HG02798 (cell line): ENCODE data around the gene PHF20.
"Not testable (repeated sequence)": the region's sequence is repeated elsewhere in the genome, so short reads cannot be mapped to it uniquely, and the experiment has no call there.

Source experiments
- ATAC-seq: cut with Tn5 transposase; IDR thresholded peaks from one replicate; pipeline ENCODE4 v1.9.1; 2021; ENCODE audit warnings: mild to moderate bottlenecking; ENCODE audit not compliant: unreplicated experiment, poor library complexity

Gene PHF20

DNA sequence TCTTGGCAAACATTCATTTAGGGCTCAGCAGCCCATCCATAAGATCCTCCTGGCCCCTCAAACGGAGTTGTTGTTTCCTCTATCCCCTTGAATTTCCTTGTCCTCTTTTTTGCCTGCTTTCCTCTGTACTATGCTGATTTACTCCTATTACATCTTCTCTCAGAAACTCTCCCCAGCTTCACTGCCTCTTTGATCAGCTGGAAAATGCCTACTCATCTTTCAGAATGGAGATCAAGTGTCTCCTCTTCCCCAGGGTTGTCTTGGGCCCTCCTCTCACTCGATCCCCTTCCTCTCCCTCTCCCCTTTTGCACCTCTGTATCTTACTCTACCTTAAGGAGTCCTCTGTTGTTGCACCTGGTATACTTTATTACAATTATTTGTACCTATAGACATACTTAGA is 60.2 kb downstream of the PHF20 start:
- no peak for ATAC-seq

- ATAC-seq, result no peak
Observed at GRCh38 chr20:35833241-35833640, 61.4 kb downstream of the PHF20 start.

DNA sequence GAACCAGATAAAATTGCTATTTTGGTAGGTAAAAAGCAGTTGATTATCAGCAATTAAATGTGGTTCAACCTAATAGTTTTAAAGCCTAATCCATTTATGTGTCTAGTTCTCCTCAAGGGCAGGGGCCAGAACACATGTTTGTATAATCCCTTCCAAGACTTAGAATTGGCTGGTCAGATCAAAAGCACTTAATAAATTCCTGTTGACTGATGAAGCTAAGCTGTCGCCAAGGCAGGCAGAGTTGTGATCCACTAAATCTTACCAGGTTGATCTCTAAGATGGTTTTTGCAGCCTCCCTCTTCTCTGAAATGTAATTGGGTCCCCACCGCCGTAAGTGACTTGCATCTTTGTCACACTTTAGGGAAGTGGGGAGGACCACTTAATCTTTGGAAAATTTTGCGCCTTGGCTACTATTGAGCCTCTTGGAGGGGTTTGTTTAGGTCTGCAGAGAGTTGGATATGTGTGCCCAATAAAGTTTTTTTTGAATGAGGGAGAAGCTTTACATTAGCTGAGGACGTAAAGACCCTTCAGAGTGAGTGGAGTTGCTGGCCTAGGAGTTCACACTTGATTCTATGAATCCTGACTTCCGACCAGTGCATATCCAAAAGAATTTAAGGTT is 65.9 kb downstream of the PHF20 start:
- ATAC-seq, result no peak

DNA sequence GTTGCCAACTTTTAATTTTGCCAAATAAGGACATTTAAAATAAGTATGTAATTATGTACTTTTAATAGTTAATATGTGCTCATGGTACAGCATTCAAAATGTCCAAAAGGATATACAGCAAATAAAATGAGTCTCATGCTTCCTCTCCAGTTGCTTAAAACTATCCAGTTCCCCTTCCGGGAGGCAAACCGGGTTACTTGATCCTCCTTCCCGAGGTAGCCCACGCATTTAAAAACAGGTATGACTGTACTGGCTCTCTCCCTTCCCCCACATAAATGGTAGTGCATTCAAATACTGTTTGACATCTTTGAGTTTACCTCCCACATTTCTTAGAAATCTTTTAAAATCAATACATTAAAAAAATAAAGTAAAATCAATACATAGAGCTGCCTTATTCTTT is 66.4 kb downstream of the PHF20 start:
- ATAC-seq, result no peak

DNA sequence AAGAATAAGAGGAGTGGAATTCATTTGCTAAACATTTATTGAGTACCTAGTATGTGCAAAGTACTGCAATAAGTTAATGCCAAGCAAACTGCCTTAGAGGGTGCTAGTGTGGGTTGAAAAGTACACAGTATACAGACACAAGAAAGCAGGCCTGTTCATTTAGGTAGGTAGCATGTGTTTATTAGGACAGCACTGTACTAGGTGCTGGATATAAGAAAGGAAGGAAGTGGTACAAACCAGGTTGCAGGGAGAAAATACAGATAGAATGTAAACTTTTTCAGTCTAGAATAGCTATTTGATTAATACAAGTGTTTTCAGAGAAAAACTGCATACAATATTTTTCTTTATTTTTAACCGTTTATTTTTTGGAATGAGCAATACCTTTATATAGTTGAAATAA is 68.1 kb downstream of the PHF20 start:
- ATAC-seq, result no peak

- ATAC-seq, result no peak
Observed at GRCh38 chr20:35840421-35840820, 68.6 kb downstream of the PHF20 start.

GRCh38 chr20:35842361-35842760 is 70.5 kb downstream of the PHF20 start:
- ATAC-seq, result no peak

DNA sequence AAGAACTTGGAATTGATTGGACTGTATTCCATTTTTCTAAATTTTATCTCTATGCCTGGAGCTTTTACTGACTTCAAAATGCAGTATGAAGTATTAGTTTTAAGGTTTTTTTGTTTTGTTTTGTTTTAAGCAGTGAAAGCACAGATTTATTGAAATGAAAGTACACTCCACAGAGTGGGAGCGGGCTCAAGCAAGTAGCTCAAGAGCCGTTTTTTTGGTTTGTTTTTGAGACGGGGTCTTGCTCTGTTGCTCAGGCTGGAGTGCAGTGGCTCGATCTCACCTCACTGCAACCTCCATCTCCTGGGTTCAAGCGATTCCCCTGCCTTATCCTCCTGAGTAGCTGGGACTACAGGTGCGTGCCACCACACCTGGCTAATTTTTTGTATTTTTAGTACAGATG is 72.1 kb downstream of the PHF20 start:
- ATAC-seq, result not testable (repeated sequence)

DNA sequence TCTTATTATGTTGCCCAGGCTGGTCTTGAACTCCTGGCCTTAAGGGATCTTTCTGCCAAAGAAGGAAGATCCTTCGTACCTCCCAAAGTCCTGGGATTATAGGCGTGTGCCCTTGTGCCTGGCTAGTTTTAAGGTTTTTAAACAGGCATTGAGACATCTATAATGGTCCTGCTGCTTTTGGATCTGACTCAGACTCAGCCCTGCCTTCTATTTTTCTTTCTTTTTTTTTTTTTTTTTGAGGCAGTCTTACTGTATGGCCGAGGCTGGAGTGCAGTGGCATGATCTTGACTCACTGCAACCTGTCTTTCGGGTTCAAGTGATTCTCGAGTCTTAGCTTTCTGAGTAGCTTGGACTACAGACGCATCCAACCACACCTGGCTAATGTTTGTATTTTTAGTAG is 73.7 kb downstream of the PHF20 start:
- ATAC-seq, result no peak

DNA sequence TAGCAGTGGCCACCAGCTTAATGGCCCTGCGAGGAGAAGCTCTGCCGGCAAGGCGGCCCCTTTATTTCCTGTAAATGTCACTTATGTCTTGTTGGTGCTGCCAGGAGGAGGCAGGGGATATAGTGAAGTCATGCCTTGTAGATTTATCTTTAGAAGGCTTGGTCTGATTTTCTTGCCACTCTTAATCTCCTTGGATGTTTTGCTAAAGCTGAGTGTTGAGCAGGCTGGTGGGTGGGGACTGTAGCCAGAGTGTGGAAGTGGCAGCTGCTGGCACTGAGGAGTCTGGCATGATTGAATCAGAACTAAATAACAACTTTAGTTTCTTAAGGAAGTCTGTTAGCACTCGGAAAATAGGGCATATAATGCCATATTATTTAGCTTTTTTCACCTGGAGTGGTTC is 77.9 kb downstream of the PHF20 start:
- no peak for ATAC-seq

DNA sequence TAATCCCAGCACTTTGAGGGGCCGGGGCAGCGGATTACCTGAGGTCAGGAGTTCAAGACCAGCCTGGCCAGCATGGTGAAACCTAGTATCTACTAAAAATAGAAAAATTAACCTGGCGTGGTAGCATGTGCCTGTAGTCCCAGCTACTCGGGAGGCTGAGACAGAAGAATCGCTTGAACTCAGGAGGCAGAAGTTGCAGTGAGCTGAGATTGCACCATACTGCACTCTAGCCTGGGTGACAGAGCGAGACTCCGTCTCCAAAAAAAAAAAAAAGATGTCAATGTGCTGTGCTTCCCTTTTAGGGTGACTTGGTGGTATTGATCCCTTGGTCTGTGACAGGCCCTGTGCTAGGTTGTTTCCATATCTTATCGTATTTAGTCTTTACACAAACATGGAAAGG is 79.8 kb downstream of the PHF20 start:
- ATAC-seq, result not testable (repeated sequence)

GRCh38 chr20:35854713-35855348 is 83.0 kb downstream of the PHF20 start:
- ATAC-seq, result no peak

DNA sequence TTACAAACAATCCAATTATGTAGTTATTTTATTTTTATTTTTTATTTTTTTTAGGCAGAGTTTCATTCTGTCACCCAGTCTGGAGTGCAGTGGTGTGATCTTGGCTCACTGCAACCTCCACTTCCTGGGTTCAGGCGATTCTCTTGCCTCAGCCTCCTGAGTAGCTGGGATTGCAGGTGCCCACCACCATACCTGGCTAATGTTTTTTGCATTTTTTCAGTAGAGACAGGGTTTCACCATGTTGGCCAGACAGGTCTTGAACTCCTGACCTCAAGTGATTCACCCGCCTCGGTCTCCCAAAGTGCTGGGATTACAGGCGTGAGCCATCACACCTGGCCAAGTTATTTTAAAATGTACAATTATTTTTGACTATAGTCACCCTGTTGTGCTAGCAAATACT is 83.8 kb downstream of the PHF20 start:
- ATAC-seq, result not testable (repeated sequence)

DNA sequence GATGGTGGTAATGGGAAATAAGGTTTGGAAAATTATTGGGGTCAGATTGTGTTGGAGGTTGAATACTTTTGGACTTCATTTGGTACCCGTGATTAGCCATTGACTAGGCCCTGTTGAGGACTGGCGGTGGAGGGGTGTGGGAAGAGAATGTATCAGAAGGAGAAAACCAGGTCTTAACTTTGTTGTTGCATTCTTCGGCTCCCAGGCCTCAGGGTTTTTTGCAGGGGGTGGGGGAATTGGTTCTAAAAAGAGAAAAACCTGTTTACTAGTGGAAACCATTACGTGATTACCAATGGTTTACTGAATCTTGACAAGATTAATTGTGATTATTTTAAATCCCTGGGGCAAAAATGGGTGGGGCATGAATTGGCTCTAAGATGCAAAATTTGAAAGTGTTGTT is 85.1 kb downstream of the PHF20 start:
- ATAC-seq, result no peak

- no peak for ATAC-seq
Observed at GRCh38 chr20:35866418-35867202, 94.8 kb downstream of the PHF20 start.

DNA sequence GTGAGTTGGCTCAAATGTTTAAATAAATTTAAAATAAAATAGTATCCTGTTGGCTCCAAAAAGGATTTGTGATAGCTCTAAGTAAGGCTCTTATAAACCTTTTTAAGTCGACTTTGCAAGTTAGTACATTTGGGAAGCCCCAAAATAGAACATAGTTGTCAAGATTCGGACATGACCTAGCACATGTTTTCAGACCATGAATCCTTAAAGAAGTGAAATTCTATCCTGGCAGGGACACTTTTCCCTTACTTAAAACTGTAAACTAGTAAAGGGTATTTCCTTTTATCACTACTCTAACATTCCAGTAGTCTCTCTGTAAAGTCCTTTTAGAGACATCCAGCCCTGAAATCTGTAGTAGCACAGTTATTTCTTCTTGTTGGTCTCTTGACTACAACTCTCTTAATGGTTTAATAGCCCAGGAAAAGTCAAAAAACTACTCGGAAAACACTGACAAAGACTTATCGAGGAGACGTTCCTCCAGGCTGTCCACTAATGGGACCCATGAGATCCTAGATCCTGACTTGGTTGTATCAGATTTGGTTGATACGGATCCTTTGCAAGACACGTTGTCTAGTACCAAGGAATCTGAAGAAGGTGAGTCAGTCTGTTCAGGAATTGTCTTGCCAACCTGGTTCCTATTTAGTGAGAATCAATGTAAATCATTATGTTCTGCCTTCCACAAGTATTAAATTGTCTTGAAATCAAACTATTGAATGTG is 98.9 kb downstream of the PHF20 start:
- no peak for ATAC-seq

DNA sequence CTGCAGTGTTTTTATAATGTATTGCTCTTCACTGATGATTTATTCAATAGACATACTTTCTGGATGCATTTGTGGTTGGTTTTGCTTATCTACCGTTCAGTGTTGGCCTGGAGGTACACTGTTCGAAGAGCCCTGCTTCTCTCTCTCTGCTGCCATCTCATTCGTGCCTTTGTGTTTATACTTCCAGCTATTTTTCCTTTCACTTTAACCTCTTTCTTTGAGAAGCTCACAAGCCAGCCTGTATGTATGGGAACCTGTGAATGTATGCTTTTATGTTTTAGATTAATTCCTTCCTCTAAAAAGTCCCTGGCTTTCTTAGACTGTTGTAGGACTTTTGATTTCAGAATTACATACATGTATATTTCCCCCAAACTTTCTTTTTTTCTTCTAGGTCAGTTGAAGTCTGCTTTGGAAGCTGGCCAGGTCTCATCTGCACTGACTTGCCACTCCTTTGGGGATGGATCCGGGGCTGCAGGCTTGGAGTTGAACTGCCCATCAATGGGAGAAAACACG is 99.5 kb downstream of the PHF20 start:
- ATAC-seq, result no peak

DNA sequence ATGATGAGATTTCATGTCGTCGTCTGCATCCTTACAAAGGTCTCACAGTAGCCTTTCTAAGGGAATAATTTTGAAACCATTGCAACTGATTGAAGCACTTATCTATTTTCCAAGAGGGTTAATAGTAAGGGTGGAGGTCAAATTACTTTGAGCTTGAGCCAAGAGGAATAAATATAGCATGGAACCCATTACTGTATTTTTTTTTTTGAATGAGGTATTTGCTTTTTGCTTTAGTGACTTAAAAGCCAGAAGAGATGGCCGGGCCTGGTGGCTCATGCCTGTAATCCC is 104.2 kb downstream of the PHF20 start:
- no peak for ATAC-seq

DNA sequence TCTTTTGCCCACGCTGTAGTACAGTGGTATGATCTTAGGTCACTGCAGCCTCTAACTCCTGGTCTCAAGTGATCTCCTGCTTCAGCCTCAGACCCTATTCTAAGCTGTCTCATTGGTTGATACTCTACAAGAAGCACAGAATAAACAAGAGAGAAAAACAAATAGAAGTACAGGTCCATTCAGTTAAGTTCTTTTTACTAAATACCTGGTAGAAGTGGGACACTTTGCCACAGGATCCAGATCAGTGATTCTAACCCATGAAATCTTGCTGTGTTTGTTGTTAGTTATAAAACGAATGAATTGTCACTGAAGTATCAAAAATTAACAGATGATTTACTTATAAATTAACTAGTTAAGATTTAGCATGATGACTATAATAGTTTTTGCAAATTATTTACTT is 105.8 kb downstream of the PHF20 start:
- ATAC-seq, result no peak

DNA sequence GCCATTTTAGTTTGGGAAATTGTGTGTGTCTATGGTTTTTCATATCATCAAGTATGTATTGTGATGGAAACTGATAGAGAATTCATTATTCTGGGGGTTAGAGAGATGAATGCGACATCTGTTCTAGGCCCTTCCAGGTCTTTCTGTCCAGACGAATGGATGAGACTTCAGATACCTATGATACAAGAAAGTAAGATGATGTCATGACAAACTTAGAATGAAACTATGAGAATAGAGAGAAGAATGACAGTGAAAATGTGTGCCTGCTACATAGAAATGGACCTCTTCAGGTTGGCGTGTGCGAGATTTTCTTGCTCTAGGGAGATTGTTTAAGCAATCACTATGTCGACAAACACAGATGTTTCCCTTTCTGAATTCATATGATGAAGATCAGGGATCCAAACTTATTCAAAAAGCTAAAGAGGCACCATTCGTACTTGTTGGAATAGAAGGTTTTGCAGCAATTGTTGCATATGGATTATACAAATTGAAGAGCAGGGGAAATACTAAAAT is 106.4 kb downstream of the PHF20 start:
- ATAC-seq, result no peak

DNA sequence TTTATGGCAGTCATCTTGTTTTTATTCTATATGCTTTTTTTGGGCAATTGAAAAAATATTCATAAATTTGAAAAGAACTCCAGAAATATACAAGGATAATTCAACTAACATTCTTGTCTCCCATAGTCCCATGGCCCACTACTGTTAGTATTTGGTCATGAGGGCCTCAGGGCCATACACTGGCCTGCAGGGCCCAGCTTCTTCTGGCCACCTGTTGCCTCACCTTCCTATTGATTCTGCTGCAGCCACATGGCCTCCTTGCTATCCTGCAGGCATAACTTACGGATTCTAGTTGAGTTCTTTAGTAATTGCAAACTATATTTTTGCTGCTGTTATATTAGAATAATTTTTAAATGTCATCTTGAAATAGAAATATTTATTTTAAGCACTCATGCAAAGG is 109.9 kb downstream of the PHF20 start:
- no peak for ATAC-seq
